HG02870 (cell line): ENCODE data around the gene PLEKHG2.
A peak's percentile ranks its signal among the peaks of the same experiment; 100 is the strongest.
"Not testable (repeated sequence)": the region's sequence is repeated elsewhere in the genome, so short reads cannot be mapped to it uniquely, and the experiment has no call there.

Experiments used
- ATAC-seq: cut with Tn5 transposase; IDR thresholded peaks from one replicate; pipeline ENCODE4 v1.9.1; 2021; ENCODE audit warnings: mild to moderate bottlenecking, moderate library complexity; ENCODE audit not compliant: unreplicated experiment

The PLEKHG2 gene

GRCh38 chr19:39435499-39436349 lies 23.3 kb downstream of the PLEKHG2 start, which contains the start of gene RPS16:
RPS16 (minus strand) TSS chr19:39435949; CDS start chr19:39435895, 54 bp downstream.
- peak; percentile 67 for ATAC-seq

GRCh38 chr19:39436350-39436716 lies 23.9 kb downstream of the PLEKHG2 start:
- no peak for ATAC-seq

GRCh38 chr19:39438270-39438934 lies 25.9 kb downstream of the PLEKHG2 start:
- ATAC-seq: no peak

- no peak for ATAC-seq
Measured at GRCh38 chr19:39444598-39445195, 32.2 kb downstream of the PLEKHG2 start.

- peak; percentile 78 for ATAC-seq
Measured at GRCh38 chr19:39445196-39446111, 33.0 kb downstream of the PLEKHG2 start, which contains the start of gene SUPT5H. SUPT5H (plus strand) TSS chr19:39445582; CDS start chr19:39445891, 309 bp downstream.

GRCh38 chr19:39446365-39447084 lies 34.1 kb downstream of the PLEKHG2 start:
- ATAC-seq: no peak

GRCh38 chr19:39448271-39448670 lies 35.8 kb downstream of the PLEKHG2 start:
- no peak for ATAC-seq

GRCh38 chr19:39449116-39449797 lies 36.8 kb downstream of the PLEKHG2 start:
- ATAC-seq: no peak

GRCh38 chr19:39451257-39451656 lies 38.8 kb downstream of the PLEKHG2 start:
- not testable (repeated sequence) for ATAC-seq

GRCh38 chr19:39463403-39463802 lies 50.9 kb downstream of the PLEKHG2 start:
- no peak for ATAC-seq

GRCh38 chr19:39465956-39466747 lies 53.7 kb downstream of the PLEKHG2 start:
- ATAC-seq: no peak

- ATAC-seq: no peak
Measured at GRCh38 chr19:39467941-39468340, 55.5 kb downstream of the PLEKHG2 start.

- ATAC-seq: no peak
Measured at GRCh38 chr19:39469036-39469435, 56.6 kb downstream of the PLEKHG2 start.

- no peak for ATAC-seq
Measured at GRCh38 chr19:39469567-39469966, 57.1 kb downstream of the PLEKHG2 start.

GRCh38 chr19:39470724-39471339 lies 58.4 kb downstream of the PLEKHG2 start:
- ATAC-seq: no peak

GRCh38 chr19:39471756-39472536 lies 59.5 kb downstream of the PLEKHG2 start:
- no peak for ATAC-seq

GRCh38 chr19:39472746-39473442 lies 60.4 kb downstream of the PLEKHG2 start:
- ATAC-seq: no peak
